ENCODE data around the gene FAM227B.

FAM227B gene

GRCh38 chr15:49290191-49290590 is 330.4 kb downstream of the FAM227B start:
- no peak for DNase-seq (ENCODE audit: low spot score)

GRCh38 chr15:49288391-49288790 is 332.2 kb downstream of the FAM227B start:
- DNase-seq (ENCODE audit: low spot score), result peak; percentile 5

GRCh38 chr15:49287481-49287880 is 333.1 kb downstream of the FAM227B start:
- DNase-seq (ENCODE audit: low spot score), result no peak

- no peak for DNase-seq (ENCODE audit: low spot score)
Measured at GRCh38 chr15:49286649-49287404, 333.8 kb downstream of the FAM227B start.

DNA sequence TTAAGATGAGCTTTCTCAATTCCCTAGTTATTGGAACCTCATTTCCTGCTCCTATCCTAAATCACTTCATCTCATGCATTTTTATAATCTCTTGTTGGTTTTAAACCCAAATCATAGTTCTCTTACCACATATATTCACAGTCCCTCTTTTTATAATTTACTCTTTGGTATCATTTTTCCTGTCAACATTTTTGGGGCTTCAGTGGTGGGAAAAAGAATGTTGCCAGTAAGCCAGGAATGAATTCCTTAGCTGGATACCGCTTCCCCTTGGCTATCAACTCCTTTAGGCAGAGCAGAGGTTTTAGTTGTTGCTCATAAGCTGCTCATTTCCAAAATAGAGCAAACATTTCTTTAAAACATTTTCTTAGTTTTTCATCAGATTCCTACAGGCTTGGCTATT is 338.3 kb downstream of the FAM227B start:
- DNase-seq (ENCODE audit: low spot score), result no peak

GRCh38 chr15:49279521-49280456 is 340.8 kb downstream of the FAM227B start:
- DNase-seq (ENCODE audit: low spot score), result no peak

GRCh38 chr15:49278751-49279150 is 341.9 kb downstream of the FAM227B start:
- DNase-seq (ENCODE audit: low spot score), result no peak

Data from cerebellar cortex (tissue), 1 donor.